ENCODE results near the gene SLC10A4. TPM values are rescaled to one million over a fixed set of nuclear protein-coding genes. Genes with fewer than 3 reads are reported as not detected.

The SLC10A4 gene
- polyA plus RNA-seq, 4 donors = 0.16 to 2.3 TPM; not detected in 2

DNA sequence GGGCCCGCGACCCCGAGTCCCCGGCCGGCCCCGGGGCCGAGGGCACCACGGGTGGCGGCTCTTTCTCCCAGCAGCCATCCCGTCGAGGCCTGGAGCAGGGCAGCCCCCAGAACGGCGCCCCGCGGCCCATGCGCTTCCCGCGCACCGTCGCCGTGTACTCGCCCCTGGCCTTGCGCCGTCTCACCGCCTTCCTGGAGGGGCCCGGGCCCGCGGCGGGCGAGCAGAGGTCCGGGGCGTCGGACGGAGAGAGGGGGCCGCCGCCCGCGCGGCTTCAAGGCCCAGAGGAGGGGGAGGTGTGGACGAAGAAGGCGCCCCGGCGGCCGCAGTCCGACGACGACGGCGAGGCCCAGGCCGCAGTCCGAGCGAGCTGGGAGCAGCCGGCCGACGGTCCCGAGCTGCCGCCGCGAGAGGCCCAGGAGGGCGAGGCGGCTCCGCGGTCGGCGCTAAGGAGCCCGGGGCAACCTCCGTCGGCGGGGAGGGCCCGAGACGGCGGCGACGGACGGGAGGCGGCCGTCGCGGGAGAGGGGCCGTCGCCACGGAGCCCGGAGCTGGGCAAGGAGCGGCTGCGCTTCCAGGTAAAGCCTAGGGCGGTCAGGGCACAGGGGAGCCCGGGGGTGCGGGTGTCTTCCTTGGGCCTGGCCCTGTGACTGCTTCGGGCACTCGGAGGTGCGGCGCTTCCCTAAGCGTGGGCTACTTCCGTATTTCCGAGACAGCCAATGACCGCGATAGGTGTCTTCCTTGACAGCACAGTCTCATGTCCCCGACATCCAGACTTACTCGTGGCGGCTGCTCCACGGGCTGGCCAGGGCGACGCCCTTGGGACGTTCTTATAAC lies 7.8 kb downstream of the SLC10A4 start:
- H3K4me1 ChIP-seq (ENCODE audit: control insufficient read depth in 3 of 3, insufficient read depth in 2 of 3, low read depth in 1 of 3, low read length in 2 of 3) = no peaks in the 10 kb centered on the region
- 7 to 20% (median 15%) methylated on average over 51 to 104 of the region's 104 CpGs for WGBS, 3 donors
- H3K4me3 ChIP-seq (ENCODE audit: low read depth in 1 of 3, low read length in 3 of 3) = peak overlapping the region in 2 of 3 donors; percentile 18 to 45
- H3K27ac ChIP-seq (ENCODE audit: low read depth in 1 of 3, low read length in 2 of 3) = no peak overlapping the region
- H3K36me3 ChIP-seq (ENCODE audit: control insufficient read depth in 3 of 3, insufficient read depth in 2 of 3, low read depth in 1 of 3, low read length in 3 of 3) = peaks cover 0 to 2% (median 0%) of the 10 kb centered on the region in 3 donors
- FAIRE-seq (no peak), DNase-seq (peak; percentile 16 to 51)
- H3K9me3 ChIP-seq (ENCODE audit: control insufficient read depth in 2 of 2, insufficient read depth in 1 of 2, low read depth in 1 of 2, low read length in 1 of 2) = peaks cover 0 to 3% of the 10 kb centered on the region in 2 donors
- H3K27me3 ChIP-seq (ENCODE audit: control insufficient read depth in 3 of 3, insufficient read depth in 3 of 3, low read length in 3 of 3) = peaks cover 20 to 43% (median 32%) of the 10 kb centered on the region in 3 donors

GRCh38 chr4:48491514-48492176 lies 8.5 kb downstream of the SLC10A4 start:
- H3K36me3 ChIP-seq (ENCODE audit: control insufficient read depth in 3 of 3, insufficient read depth in 2 of 3, low read depth in 1 of 3, low read length in 3 of 3) = peaks cover 0 to 3% (median 2%) of the 10 kb centered on the region in 3 donors
- H3K27ac ChIP-seq (ENCODE audit: low read depth in 1 of 3, low read length in 2 of 3) = no peak overlapping the region
- peaks cover 20 to 43% (median 32%) of the 10 kb centered on the region in 3 donors for H3K27me3 ChIP-seq (ENCODE audit: control insufficient read depth in 3 of 3, insufficient read depth in 3 of 3, low read length in 3 of 3)
- WGBS, 3 donors = 63 to 73% (median 69%) methylated on average over 23 of the region's 23 CpGs
- H3K9me3 ChIP-seq (ENCODE audit: control insufficient read depth in 2 of 2, insufficient read depth in 1 of 2, low read depth in 1 of 2, low read length in 1 of 2) = peaks cover 0 to 3% of the 10 kb centered on the region in 2 donors
- no peak overlapping the region for H3K4me3 ChIP-seq (ENCODE audit: low read depth in 1 of 3, low read length in 3 of 3)
- no peak for DNase-seq
- no peaks in the 10 kb centered on the region for H3K4me1 ChIP-seq (ENCODE audit: control insufficient read depth in 3 of 3, insufficient read depth in 2 of 3, low read depth in 1 of 3, low read length in 2 of 3)
- no peak for FAIRE-seq

DNA sequence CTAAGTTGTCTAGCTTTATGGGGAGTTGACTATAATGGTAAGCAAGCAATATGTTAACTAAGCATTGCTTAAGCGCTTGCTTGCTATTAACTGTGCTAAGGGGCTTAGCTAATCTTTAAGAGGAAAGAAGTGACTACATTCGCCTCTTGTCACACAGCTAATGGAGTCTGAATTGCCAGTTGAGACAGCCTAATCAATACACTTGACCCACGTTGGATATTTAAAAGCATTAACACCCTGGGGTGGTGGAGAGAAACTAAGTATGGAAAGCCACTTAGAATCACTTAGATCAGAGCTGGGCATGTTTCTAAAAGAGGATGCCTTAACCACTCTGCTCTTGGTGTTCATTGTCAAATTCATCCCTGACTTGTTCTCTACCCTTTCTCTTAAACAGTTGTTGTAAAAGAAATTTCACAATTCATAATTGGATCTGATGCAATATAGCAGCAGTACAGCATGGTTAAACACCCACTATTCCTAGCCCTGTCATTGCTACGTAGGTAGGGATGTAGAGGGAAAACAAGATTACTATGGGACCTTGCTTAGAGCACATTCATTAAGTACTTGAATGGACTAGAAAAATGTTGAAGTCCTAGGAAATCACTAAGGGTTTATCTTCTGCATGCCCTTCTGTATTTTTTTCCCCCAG lies 10.4 kb downstream of the SLC10A4 start:
- Histone ChIP-seq H3K4me1 (ENCODE audit: control insufficient read depth in 3 of 3, insufficient read depth in 2 of 3, low read depth in 1 of 3, low read length in 2 of 3) (no peaks in the 10 kb centered on the region), H3K9me3 (ENCODE audit: control insufficient read depth in 2 of 2, insufficient read depth in 1 of 2, low read depth in 1 of 2, low read length in 1 of 2) (peaks cover 0 to 3% of the 10 kb centered on the region in 2 donors), H3K27me3 (ENCODE audit: control insufficient read depth in 3 of 3, insufficient read depth in 3 of 3, low read length in 3 of 3) (peaks cover 20 to 34% (median 25%) of the 10 kb centered on the region in 3 donors), H3K4me3 (ENCODE audit: low read depth in 1 of 3, low read length in 3 of 3) (no peak overlapping the region), H3K27ac (ENCODE audit: low read depth in 1 of 3, low read length in 2 of 3) (no peak overlapping the region), H3K36me3 (ENCODE audit: control insufficient read depth in 3 of 3, insufficient read depth in 2 of 3, low read depth in 1 of 3, low read length in 3 of 3) (peaks cover 0 to 3% (median 2%) of the 10 kb centered on the region in 3 donors)
- no peak for FAIRE-seq
- WGBS, 3 donors = 77 to 81% (median 80%) methylated on average over 4 of the region's 4 CpGs
- DNase-seq = no peak

DNA sequence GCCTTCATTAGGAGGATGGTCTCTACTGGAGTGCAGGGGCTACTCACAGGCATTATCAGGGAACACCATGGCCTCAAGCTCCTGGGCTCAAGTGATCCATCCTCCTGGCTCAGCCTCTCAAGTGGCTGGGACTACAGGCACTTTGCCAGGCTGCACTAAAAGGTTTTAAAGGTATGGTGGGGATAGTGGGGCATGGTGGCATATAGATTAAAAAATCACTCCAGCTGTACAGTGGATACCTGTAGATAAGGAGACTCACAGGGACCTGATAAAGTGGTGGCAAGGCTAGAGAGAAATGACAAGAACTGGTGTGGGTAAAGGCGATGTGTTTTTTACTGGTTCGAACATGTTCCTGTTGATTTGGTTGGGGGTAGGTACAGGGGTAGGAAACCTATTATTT lies 12.8 kb downstream of the SLC10A4 start:
- Histone ChIP-seq H3K27me3 (ENCODE audit: control insufficient read depth in 3 of 3, insufficient read depth in 3 of 3, low read length in 3 of 3) (peaks cover 6 to 22% (median 11%) of the 10 kb centered on the region in 3 donors), H3K9me3 (ENCODE audit: control insufficient read depth in 2 of 2, insufficient read depth in 1 of 2, low read depth in 1 of 2, low read length in 1 of 2) (peaks cover 0 to 3% of the 10 kb centered on the region in 2 donors), H3K36me3 (ENCODE audit: control insufficient read depth in 3 of 3, insufficient read depth in 2 of 3, low read depth in 1 of 3, low read length in 3 of 3) (peaks cover under 1 to 8% (median 7%) of the 10 kb centered on the region in 3 donors), H3K27ac (ENCODE audit: low read depth in 1 of 3, low read length in 2 of 3) (no peak overlapping the region), H3K4me1 (ENCODE audit: control insufficient read depth in 3 of 3, insufficient read depth in 2 of 3, low read depth in 1 of 3, low read length in 2 of 3) (no peaks in the 10 kb centered on the region), H3K4me3 (ENCODE audit: low read depth in 1 of 3, low read length in 3 of 3) (no peak overlapping the region)
- FAIRE-seq (no peak), DNase-seq (no peak)
- 96 to 98% (median 96%) methylated on average over 2 of the region's 2 CpGs for WGBS, 3 donors

- H3K4me1 ChIP-seq (ENCODE audit: control insufficient read depth in 3 of 3, insufficient read depth in 2 of 3, low read depth in 1 of 3, low read length in 2 of 3) = no peaks in the 10 kb centered on the region
- DNase-seq (no peak), FAIRE-seq (no peak)
- 87 to 91% (median 91%) methylated on average over 4 of the region's 4 CpGs for WGBS, 3 donors
- H3K4me3 ChIP-seq (ENCODE audit: low read depth in 1 of 3, low read length in 3 of 3) = no peak overlapping the region
- H3K27me3 ChIP-seq (ENCODE audit: control insufficient read depth in 3 of 3, insufficient read depth in 3 of 3, low read length in 3 of 3) = peaks cover 0 to 3% (median 0%) of the 10 kb centered on the region in 3 donors
- no peaks in the 10 kb centered on the region for H3K9me3 ChIP-seq (ENCODE audit: control insufficient read depth in 2 of 2, insufficient read depth in 1 of 2, low read depth in 1 of 2, low read length in 1 of 2)
- no peak overlapping the region for H3K27ac ChIP-seq (ENCODE audit: low read depth in 1 of 3, low read length in 2 of 3)
- H3K36me3 ChIP-seq (ENCODE audit: control insufficient read depth in 3 of 3, insufficient read depth in 2 of 3, low read depth in 1 of 3, low read length in 3 of 3) = peaks cover 2 to 10% (median 7%) of the 10 kb centered on the region in 3 donors
Observed at GRCh38 chr4:48498895-48499294, 15.8 kb downstream of the SLC10A4 start.

DNA sequence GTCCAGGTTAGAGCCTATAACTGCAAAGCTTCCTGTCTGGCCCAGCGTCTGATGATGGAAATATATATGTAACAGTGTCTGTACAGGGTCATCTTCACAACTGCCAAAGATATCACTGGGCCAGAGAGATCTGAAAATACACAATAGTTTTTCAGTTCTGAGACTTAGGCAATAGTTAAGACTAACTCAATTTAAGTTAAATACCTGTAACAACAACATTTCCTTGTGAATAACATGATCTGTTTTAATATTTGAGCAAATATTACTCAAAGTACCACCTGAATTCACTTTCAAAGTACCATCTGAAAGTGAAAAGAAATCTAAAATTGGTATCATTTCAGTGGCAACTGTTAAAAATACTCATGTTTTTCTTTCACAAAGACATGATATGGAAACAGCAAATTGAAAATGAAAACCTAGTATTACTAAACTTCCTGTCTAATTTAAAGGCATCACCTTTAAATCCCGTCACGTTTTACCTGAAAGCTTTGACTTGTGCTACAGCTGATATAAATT lies 16.5 kb downstream of the SLC10A4 start:
- Histone ChIP-seq H3K9me3 (ENCODE audit: control insufficient read depth in 2 of 2, insufficient read depth in 1 of 2, low read depth in 1 of 2, low read length in 1 of 2) (no peaks in the 10 kb centered on the region), H3K4me1 (ENCODE audit: control insufficient read depth in 3 of 3, insufficient read depth in 2 of 3, low read depth in 1 of 3, low read length in 2 of 3) (no peaks in the 10 kb centered on the region), H3K27ac (ENCODE audit: low read depth in 1 of 3, low read length in 2 of 3) (no peak overlapping the region), H3K36me3 (ENCODE audit: control insufficient read depth in 3 of 3, insufficient read depth in 2 of 3, low read depth in 1 of 3, low read length in 3 of 3) (peaks cover 2 to 10% (median 7%) of the 10 kb centered on the region in 3 donors), H3K4me3 (ENCODE audit: low read depth in 1 of 3, low read length in 3 of 3) (no peak overlapping the region), H3K27me3 (ENCODE audit: control insufficient read depth in 3 of 3, insufficient read depth in 3 of 3, low read length in 3 of 3) (no peaks in the 10 kb centered on the region)
- FAIRE-seq = no peak
- WGBS, 3 donors = 75 to 87% (median 82%) methylated on average over 3 of the region's 3 CpGs
- no peak for DNase-seq

DNA sequence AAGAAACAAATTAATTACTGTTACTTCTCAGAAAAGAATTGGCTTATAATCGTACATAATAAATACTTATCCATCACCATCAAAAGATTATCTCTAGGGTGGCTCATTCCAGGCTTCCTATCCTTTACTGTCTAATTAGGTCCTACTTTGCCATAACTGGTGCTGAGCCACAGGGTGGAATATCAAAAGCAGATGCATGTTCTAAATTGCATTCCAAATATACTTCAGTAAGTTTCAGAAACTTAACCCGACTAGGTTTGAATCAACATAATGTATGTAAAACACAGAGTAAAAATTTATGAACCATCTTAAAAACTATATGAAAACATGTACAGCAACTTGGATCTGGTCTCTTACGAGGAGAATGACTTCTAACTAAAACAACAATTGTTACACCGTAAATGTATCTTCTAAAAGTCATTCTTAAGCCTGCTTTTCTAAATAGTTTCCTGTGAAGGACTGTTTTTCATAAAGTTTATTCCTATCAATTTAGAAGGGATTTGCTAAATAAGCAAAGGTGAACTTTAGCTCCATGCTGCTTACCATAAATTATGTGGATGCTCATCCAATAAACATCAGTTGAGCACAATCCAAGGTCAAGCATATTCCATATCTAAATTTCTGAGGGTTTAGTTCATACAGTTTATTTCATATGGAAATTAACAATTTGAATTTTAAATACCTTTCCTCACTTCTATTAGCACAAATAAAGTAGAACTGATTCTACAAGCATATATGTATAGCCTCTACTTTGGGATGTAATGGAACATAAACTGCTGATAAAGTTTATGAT lies 20.3 kb downstream of the SLC10A4 start:
- H3K4me3 ChIP-seq (ENCODE audit: low read depth in 1 of 3, low read length in 3 of 3) = no peak overlapping the region
- H3K4me1 ChIP-seq (ENCODE audit: control insufficient read depth in 3 of 3, insufficient read depth in 2 of 3, low read depth in 1 of 3, low read length in 2 of 3) = no peaks in the 10 kb centered on the region
- DNase-seq = no peak
- no peaks in the 10 kb centered on the region for H3K27me3 ChIP-seq (ENCODE audit: control insufficient read depth in 3 of 3, insufficient read depth in 3 of 3, low read length in 3 of 3)
- no peak for FAIRE-seq
- no peaks in the 10 kb centered on the region for H3K9me3 ChIP-seq (ENCODE audit: control insufficient read depth in 2 of 2, insufficient read depth in 1 of 2, low read depth in 1 of 2, low read length in 1 of 2)
- 65 to 71% (median 66%) methylated on average over 4 of the region's 4 CpGs for WGBS, 3 donors
- H3K36me3 ChIP-seq (ENCODE audit: control insufficient read depth in 3 of 3, insufficient read depth in 2 of 3, low read depth in 1 of 3, low read length in 3 of 3) = peaks cover 2 to 15% (median 11%) of the 10 kb centered on the region in 3 donors
- no peak overlapping the region for H3K27ac ChIP-seq (ENCODE audit: low read depth in 1 of 3, low read length in 2 of 3)

All from small intestine (tissue), 7 donors.